GM18526 (cell line): Measurements from ENCODE around the gene CCM2L.

Experiments
- POLR2A ChIP-seq: IDR thresholded peaks from 3 replicates; pipeline ENCODE4 v1.6.1; 2011; ENCODE audit not compliant: insufficient read length; ENCODE audit errors: extremely low read depth

The CCM2L gene

DNA sequence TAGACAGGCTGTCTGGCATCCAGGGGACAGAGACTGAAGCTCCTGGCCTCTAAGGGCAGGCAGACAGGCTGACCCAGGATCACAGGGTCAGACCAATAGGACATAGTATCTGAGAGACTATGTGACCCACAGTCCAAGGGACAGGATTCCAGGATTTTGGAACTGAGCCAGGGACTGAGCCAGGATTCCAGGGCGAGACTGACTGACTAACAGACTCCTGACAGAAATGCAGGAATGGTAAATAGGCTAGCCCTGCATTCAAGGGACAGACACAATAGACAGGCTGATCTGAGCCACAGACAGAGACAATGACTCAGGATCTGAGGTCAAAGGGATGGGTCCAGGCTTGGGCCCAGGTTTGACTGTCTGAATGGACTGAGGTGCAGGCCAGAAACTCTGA lies 22.5 kb upstream of the CCM2L start:
- TF ChIP-seq POLR2A: no peak

DNA sequence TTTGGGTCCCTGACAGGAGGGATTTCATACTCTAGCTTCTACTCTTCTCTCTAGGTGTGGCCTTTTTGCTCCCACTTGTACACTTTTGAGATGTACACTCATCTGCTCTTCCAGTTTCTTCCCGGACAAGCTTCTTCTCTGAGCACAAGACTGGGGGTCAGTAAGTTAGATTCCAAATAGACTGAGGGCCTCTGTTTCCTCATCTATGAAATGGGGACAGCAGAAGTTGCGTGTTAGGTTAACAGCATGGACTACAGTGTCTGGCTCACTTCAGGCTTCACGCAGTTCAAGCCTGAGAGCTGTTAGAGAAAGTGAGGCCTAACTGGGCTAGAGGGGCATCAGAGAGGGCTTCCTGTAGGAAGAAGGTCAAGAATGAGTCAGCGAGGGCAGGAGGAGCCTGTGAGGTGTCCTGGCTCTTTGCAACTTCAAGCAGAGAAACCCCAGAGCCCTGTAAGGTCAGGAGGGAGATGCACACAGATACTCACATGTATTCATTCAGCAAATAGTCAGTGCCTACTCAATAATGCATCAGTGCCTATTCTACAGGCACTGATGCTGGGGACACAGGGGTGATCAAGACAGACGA lies 21.7 kb upstream of the CCM2L start:
- TF ChIP-seq POLR2A: no peak

DNA sequence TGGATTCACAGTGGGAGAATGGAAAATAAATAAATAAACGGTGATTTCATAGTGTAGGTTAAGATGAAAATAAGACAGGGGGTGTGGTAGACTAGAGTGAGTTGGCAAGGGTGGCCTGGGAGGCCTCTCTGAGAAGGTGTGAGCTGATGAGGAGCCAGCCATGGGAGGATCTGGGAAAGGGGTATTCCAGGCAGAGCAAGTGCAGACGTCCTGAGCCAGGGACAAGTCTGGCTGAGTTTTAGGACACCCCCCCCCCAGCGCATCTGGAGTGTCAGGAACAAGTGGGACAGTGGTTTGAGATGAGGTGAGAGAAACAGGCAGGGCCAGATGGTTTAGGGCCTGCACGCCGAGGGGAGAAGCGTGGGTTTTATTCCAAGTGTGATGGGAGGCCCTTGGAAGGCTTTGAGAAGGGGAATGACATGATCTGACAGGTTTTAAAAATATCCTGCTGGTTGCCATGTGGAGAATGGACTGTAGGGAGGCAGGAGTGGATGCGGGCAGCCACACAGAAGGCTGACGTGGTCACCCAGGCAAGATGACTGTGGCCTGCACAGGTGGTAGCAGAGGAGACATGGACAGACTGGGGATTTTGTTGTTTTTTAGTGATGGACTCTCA lies 21.1 kb upstream of the CCM2L start:
- TF ChIP-seq POLR2A: no peak

DNA sequence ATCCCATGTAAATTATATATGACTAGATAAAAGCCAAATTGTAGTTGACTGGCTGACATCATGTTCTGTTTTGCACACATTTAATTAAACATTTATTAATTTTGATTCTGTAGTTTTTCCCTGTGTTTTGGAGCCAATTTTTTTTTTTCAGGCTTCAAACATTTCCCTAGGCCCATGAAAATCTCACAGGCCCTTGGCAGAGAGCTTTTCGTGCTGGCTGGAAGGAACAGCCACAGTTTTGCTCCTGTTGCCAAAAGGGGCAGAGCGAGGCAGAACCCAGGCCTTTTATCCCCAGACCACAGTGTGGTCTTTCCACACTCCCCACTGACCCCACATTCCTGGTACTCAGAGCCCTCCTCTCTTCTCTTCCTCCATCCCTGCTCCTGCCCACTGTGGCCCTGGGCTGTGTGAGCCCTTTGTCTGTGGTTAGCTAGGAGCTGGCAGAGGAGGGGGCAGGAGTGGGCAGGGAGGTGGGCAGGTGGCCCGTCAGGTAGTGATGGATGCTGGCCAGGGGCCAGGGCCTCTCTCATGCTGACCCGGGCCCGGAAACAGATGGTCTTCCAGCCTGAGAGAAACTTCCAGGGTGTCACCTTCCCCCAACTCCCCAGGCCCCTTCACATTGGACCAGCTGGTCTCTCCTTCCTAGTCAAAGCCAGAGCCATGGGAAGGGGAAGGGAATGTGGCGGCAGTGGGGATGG lies 19.4 kb upstream of the CCM2L start:
- no peak for TF ChIP-seq POLR2A

DNA sequence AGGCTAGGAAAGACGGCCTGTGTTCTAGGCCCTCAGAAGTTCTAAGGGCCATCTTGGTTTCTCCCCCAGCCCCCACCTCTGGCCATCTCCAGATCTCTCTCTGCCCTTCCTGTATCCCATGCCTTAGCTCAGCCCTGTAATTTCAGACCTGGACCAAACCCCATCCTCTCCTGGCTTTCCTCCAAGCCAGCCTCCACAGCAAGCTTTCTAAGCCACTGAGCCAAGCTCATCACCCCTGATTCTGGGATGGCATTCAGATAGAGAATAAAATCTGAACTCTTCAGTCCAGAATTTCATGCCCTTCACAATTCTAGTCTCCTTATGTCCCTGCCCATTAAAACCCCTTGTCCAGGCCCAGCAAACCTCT lies 18.9 kb upstream of the CCM2L start:
- TF ChIP-seq POLR2A: no peak

DNA sequence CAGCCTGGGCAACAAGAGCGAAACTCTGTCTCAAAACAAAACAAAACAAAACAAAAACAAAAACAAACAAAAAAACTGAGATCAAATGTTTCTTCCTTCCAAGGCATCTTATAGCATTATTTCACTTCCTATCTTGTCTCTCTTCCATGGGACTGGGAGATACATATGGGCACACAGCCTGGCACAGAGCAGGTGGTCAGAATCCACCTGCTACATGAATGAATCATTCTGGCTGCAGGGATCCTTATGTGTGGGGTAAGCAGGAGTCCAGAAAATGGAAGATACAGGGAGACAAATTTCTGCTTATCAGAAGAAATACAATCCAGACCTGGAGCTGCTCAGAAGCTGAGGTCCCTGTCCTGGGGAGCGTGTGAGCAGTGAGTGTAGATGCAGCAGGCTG lies 18.2 kb upstream of the CCM2L start:
- TF ChIP-seq POLR2A: no peak

DNA sequence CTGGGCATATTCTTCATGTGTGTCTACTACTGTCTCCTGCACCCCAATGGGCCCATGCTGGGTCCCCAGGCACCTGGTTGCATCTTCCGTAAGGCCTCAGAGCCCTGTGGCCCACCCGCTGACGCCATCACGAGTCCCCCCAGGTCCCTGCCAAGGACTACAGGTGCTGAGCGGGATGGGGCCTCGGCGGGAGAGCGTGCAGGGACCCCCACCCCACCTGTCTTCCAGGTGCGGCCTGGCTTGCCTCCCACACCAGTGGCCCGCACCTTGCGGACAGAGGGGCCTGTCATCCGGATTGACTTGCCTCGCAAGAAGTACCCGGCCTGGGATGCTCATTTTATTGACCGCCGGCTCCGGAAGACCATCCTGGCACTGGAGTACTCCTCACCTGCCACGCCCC lies 13.2 kb upstream of the CCM2L start:
- TF ChIP-seq POLR2A: no peak

DNA sequence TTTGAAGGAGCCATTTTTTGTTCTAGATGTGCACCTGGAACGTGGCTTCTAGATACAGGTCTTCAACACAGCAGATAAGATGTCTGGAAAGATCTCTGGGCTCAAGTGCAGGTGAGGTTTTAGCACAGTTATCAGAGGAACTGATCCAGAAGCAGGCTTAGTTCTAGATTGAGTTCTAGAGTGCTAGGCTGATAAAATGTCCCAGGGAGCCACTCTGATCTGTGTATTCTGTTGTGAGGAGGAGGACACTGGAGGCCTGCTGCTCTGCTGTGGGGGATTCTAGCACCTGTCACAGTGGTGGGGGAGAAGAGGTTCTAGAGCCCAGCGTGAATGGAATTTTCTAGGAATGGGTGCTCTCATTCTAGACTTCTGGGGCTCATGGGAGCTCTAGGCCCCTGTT lies 12.0 kb upstream of the CCM2L start:
- TF ChIP-seq POLR2A: no peak

DNA sequence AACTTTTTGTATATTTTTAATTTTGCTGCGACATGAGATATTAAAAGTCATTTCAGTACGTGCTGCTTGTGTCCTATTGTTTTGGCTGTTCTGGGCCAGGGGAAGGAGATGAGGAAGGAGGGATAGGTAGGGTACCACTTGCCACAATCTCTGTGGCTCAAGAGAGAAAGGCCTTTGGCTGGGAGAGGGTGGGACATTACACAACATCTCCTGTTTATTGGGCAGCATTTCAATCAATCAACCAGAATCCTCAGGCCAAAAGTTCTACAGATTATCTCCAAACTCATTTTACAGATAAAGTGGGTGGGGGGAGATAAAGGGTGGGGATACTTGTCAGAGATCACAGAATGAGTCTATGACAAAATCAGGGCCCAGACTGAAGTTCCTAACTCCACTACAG lies 6.9 kb upstream of the CCM2L start:
- TF ChIP-seq POLR2A: no peak

DNA sequence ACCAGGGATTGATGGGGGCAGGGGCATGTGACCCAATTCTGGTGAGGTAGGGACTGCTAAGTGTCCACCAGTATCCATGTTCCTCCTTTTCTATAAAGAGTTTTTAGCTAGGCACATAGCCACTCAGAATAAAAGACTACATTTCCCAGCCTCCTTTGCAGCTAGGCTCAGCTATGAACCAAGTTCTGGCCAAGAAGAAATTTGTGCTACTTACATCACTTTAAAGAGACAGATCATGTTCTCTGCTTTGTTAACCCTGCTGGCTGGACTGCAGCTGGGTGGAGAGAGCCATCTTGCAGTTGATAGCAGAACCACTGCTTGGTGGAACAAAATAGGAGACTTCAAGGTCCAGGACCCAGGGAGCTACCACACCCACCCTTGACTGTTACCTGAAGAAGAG lies 5.3 kb upstream of the CCM2L start:
- no peak for TF ChIP-seq POLR2A

DNA sequence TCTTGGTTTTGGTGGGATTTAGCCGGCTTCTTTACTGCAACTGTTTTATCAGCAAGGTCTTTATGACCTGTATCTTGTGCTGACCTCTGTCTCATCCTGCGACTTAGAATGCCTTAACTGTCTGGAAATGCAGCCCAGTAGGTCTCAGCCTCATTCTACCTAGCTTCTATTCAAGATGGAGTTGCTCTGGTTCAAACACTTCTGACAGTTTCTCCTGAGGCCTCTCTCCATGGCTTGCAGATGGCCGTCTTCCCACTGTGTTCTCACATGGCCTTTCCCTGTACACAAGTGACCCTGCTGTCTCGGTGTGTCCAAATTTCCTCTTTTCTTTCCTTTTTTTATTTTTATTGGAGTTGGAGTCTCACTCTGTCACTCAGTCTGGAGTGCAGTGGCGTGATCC lies 4.2 kb upstream of the CCM2L start:
- no peak for TF ChIP-seq POLR2A

DNA sequence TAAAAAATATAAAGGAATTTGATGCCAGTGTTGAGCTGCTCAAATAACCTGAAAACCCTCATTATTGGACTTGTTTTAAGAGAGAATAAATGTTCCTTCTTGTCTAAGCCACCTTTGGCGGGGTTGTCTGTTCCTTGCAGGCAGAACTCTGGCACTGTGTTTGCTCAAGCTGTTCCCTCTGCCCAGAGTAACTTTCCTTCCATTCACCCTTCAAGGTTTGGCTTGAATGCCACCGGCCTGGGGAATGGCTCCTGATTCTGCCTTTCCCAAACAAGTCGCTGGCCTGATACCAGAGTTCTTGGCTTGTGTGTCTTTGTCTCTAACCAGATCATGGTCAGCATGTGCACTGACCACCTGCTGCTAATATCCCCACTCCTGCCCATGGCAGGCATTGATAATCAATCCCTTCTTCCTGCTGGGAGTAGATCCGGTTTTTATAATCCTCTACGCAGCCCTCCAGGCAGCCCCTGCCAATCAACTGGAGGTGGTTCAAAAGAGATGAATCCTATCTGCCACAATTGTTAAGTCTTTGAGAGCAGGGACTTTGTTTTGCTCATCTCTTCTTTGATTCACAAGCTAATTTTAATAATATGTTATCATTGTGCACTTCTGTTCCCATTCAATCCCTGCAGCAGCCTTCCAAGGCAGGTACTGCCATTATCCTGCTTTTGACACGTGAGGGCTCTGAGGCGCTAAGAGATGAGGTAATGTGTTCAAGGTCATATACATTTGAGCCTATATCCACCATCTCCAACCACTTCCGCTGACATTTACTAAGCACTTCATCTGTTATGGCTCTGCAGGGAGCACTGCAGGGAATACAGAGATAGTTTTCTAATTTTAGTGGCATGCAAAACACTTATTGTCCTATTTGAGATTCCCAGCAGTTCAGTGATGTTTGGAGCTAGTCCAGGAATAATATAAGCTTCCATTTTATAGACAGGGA lies 3.1 kb upstream of the CCM2L start:
- TF ChIP-seq POLR2A: no peak

DNA sequence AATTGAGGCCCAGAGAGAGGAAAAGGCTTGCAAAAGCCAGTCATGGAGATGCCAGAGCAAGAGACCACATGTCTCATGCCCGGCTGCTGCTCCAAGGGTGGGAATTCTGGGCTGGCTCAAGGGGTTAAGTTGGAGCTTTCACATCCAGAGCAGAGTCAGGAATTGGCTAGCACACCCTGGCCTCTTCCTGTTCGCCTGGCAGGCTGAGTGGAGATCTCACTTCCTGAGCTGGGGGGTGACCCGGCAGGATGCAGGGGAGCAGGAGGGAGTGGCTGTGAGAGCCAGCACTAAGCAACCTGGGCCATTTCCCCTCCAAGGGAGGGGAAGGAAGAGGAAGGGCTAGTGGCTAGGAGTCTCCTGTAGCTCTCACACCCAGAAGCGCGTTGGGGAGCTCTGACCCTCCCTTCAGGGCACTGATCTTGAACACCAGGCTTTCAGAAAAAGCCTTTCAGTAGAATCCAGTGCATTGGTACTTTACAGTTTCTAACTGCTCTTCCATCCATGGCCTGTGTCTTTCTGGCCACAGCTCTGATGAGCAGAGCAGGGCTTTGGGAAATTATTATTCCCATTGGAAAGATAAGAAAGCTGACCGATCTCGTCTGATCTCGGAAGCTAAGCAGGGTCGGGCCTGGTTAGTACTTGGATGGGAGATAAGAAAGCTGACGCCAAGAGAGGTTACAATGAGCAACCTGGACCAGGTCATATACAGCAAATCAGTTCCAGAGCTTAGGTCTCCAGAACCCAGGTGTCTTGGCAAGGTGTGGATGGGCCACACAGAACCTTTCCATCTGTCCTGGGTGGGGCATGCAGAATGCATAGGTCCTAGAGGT lies 2.2 kb upstream of the CCM2L start:
- no peak for TF ChIP-seq POLR2A

DNA sequence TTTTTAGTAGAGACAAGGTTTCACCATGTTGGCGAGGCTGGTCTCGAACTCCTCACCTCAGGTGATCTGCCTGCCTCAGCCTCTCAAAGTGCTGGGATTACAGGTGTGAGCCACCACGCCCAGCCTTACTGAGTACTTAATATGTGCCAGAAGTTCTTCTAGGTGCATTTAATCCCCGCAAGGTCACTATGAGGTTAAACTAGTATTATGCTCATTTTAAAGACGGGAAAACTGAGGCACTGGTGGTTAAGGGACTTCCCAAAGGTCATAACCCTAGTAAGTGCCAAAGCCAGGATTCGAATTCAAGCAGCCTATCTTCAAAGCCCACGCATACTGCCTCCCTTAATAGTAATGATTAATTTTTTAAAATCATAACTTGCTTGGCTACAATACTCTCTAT lies 674 bp upstream of the CCM2L start:
- no peak for TF ChIP-seq POLR2A

DNA sequence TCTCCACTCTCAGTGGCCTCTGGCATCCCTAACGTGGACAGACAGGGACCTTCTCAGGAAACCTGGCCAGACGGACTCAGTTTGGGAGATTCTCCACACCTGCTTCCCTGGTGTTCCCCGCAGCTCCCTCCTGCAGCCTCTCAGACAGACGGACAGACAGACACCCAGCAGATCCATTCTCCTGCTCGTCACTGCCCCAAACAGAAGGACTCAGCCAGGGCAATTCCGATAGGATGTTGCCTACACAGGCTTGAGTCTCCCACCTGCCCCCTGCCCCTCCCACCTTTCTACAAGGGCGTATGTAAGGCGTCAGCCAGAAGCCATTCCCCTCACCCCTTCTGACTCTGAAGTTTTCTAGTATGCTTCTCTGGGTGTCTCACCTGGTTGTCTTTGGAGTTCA lies 428 bp downstream of the CCM2L start:
- TF ChIP-seq POLR2A: no peak

DNA sequence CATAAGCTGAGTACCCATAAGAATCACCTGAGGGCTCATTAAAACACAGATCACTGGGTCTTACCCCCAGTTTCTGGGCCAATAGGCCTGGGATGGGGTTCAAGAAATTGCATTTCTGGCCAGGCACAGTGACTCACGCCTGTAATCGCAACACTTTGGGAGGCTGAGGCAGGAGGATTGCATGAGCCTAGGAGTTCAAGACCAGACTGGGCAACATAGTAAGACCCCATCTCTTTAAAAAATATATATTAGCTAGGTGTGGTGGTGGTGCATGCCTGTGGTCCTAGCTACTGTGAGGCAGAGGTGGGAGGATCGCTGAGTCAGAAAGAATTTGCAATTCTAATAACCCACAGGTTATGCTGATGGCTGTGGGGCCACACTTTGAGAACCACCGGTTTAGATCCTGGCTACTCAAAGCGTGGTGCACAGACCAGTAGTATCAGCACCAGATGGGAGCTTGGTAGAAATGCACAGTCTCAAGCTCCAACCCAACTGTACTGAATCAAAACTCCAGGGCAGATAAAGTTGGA lies 2.0 kb downstream of the CCM2L start:
- no peak for TF ChIP-seq POLR2A
